ENCODE measurements around the gene ODR4. TPM values are rescaled to one million over a fixed set of nuclear protein-coding genes. Genes with fewer than 3 reads are reported as not detected.
"Not testable (repeated sequence)": the region's sequence is repeated elsewhere in the genome, so short reads cannot be mapped to it uniquely, and the experiment has no call there.

Gene ODR4
- total RNA-seq, 1 experiment from 2014 or later = 19.2 TPM

- H3K27ac ChIP-seq; H3K4me3 ChIP-seq; H3K9me3 ChIP-seq (replicated peaks); H3K4me1 ChIP-seq (replicated peaks); DNase-seq (ENCODE audit: low read depth in 1 of 2, low spot score in 2 of 2); H3K27me3 ChIP-seq (replicated peaks): not testable (repeated sequence)
- H3K36me3 ChIP-seq = peaks cover 67% of the 10 kb centered on the region
Observed at GRCh38 chr1:186401446-186401845, 25.8 kb downstream of the ODR4 start.

GRCh38 chr1:186403632-186404031, 28.0 kb downstream of the ODR4 start:
- Histone ChIP-seq H3K9me3 (replicated peaks) (no peaks in the 10 kb centered on the region), H3K4me3 (no peak overlapping the region), H3K36me3 (peaks cover 68% of the 10 kb centered on the region), H3K27ac (no peak overlapping the region), H3K27me3 (replicated peaks) (no peaks in the 10 kb centered on the region), H3K4me1 (replicated peaks) (no peaks in the 10 kb centered on the region)
- DNase-seq (ENCODE audit: low read depth in 1 of 2, low spot score in 2 of 2) = no peak

GRCh38 chr1:186404454-186405051, 28.9 kb downstream of the ODR4 start:
- peaks cover 65% of the 10 kb centered on the region for H3K36me3 ChIP-seq

GRCh38 chr1:186409091-186409490, 33.5 kb downstream of the ODR4 start:
- Histone ChIP-seq H3K4me1 (replicated peaks) (no peaks in the 10 kb centered on the region), H3K27ac (no peak overlapping the region), H3K4me3 (no peak overlapping the region), H3K27me3 (replicated peaks) (no peaks in the 10 kb centered on the region), H3K9me3 (replicated peaks) (no peaks in the 10 kb centered on the region), H3K36me3 (peaks cover 61% of the 10 kb centered on the region)
- no peak for DNase-seq (ENCODE audit: low read depth in 1 of 2, low spot score in 2 of 2)

More at GRCh38 chr1:186404454-186405051, 28.9 kb downstream of the ODR4 start:
- Histone ChIP-seq H3K4me1 (replicated peaks) (no peaks in the 10 kb centered on the region), H3K27ac (no peak overlapping the region), H3K27me3 (replicated peaks) (no peaks in the 10 kb centered on the region), H3K4me3 (no peak overlapping the region), H3K9me3 (replicated peaks) (no peaks in the 10 kb centered on the region)
- no peak for DNase-seq (ENCODE audit: low read depth in 1 of 2, low spot score in 2 of 2)

GRCh38 chr1:186413319-186413718, 37.7 kb downstream of the ODR4 start:
- H3K4me3 ChIP-seq = no peak overlapping the region
- H3K4me1 ChIP-seq (replicated peaks) = no peaks in the 10 kb centered on the region; the same call in 1 of the 2 replicates
- H3K27ac ChIP-seq = no peak overlapping the region
- no peak for DNase-seq (ENCODE audit: low read depth in 1 of 2, low spot score in 2 of 2)
- H3K27me3 ChIP-seq (replicated peaks) = no peaks in the 10 kb centered on the region
- peaks cover 31% of the 10 kb centered on the region for H3K36me3 ChIP-seq
- H3K9me3 ChIP-seq (replicated peaks) = no peaks in the 10 kb centered on the region

- no peak for DNase-seq (ENCODE audit: low read depth in 1 of 2, low spot score in 2 of 2)
Observed at GRCh38 chr1:186418503-186418902, 42.9 kb downstream of the ODR4 start.

GRCh38 chr1:186420311-186420710, 44.7 kb downstream of the ODR4 start:
- no peaks in the 10 kb centered on the region for H3K9me3 ChIP-seq (replicated peaks)
- no peak for DNase-seq (ENCODE audit: low read depth in 1 of 2, low spot score in 2 of 2)

More at GRCh38 chr1:186418503-186418902, 42.9 kb downstream of the ODR4 start:
- no peak overlapping the region for H3K27ac ChIP-seq
- no peaks in the 10 kb centered on the region; the same call in 1 of the 2 replicates for H3K4me1 ChIP-seq (replicated peaks)
- no peaks in the 10 kb centered on the region for H3K27me3 ChIP-seq (replicated peaks)
- H3K36me3 ChIP-seq = peaks cover 16% of the 10 kb centered on the region
- H3K4me3 ChIP-seq = no peak overlapping the region
- H3K9me3 ChIP-seq (replicated peaks) = no peaks in the 10 kb centered on the region

GRCh38 chr1:186420923-186421322, 45.3 kb downstream of the ODR4 start:
- Histone ChIP-seq H3K9me3 (replicated peaks) (no peaks in the 10 kb centered on the region), H3K36me3 (peaks cover 14% of the 10 kb centered on the region), H3K4me3 (no peak overlapping the region), H3K27ac (no peak overlapping the region), H3K4me1 (replicated peaks) (no peaks in the 10 kb centered on the region; the same call in 1 of the 2 replicates), H3K27me3 (replicated peaks) (no peaks in the 10 kb centered on the region)
- DNase-seq (ENCODE audit: low read depth in 1 of 2, low spot score in 2 of 2) = no peak

More at GRCh38 chr1:186420311-186420710, 44.7 kb downstream of the ODR4 start:
- no peak overlapping the region for H3K4me3 ChIP-seq
- peaks cover 16% of the 10 kb centered on the region for H3K36me3 ChIP-seq
- no peak overlapping the region for H3K27ac ChIP-seq
- H3K4me1 ChIP-seq (replicated peaks) = no peaks in the 10 kb centered on the region; the same call in 1 of the 2 replicates
- no peaks in the 10 kb centered on the region for H3K27me3 ChIP-seq (replicated peaks)

- H3K4me3 ChIP-seq = no peak overlapping the region
- no peaks in the 10 kb centered on the region for H3K9me3 ChIP-seq (replicated peaks)
- H3K27me3 ChIP-seq (replicated peaks) = no peaks in the 10 kb centered on the region
- H3K36me3 ChIP-seq = peaks cover 14% of the 10 kb centered on the region
- no peaks in the 10 kb centered on the region; the same call in 1 of the 2 replicates for H3K4me1 ChIP-seq (replicated peaks)
- no peak for DNase-seq (ENCODE audit: low read depth in 1 of 2, low spot score in 2 of 2)
- H3K27ac ChIP-seq = no peak overlapping the region
Observed at GRCh38 chr1:186421446-186421845, 45.8 kb downstream of the ODR4 start.

- Histone ChIP-seq H3K4me3 (no peak overlapping the region), H3K4me1 (replicated peaks) (no peaks in the 10 kb centered on the region; the same call in 1 of the 2 replicates), H3K36me3 (peaks cover 1% of the 10 kb centered on the region), H3K27ac (no peak overlapping the region), H3K27me3 (replicated peaks) (no peaks in the 10 kb centered on the region), H3K9me3 (replicated peaks) (no peaks in the 10 kb centered on the region)
- no peak for DNase-seq (ENCODE audit: low read depth in 1 of 2, low spot score in 2 of 2)
Observed at GRCh38 chr1:186424539-186424938, 48.9 kb downstream of the ODR4 start.

GRCh38 chr1:186426118-186426517, 50.5 kb downstream of the ODR4 start:
- Histone ChIP-seq H3K9me3 (replicated peaks) (no peaks in the 10 kb centered on the region), H3K27me3 (replicated peaks) (no peaks in the 10 kb centered on the region), H3K4me1 (replicated peaks) (no peaks in the 10 kb centered on the region), H3K27ac (no peak overlapping the region), H3K36me3 (no peaks in the 10 kb centered on the region), H3K4me3 (no peak overlapping the region)
- no peak for DNase-seq (ENCODE audit: low read depth in 1 of 2, low spot score in 2 of 2)

GRCh38 chr1:186429017-186429416, 53.4 kb downstream of the ODR4 start:
- Histone ChIP-seq H3K9me3 (replicated peaks) (no peaks in the 10 kb centered on the region), H3K4me1 (replicated peaks) (no peaks in the 10 kb centered on the region), H3K27ac (no peak overlapping the region), H3K36me3 (no peaks in the 10 kb centered on the region), H3K4me3 (no peak overlapping the region), H3K27me3 (replicated peaks) (no peaks in the 10 kb centered on the region)
- DNase-seq (ENCODE audit: low read depth in 1 of 2, low spot score in 2 of 2) = no peak

GRCh38 chr1:186435336-186435735, 59.7 kb downstream of the ODR4 start:
- Histone ChIP-seq H3K4me3 (no peak overlapping the region), H3K27me3 (replicated peaks) (no peaks in the 10 kb centered on the region), H3K4me1 (replicated peaks) (no peaks in the 10 kb centered on the region), H3K27ac (no peak overlapping the region), H3K9me3 (replicated peaks) (no peaks in the 10 kb centered on the region), H3K36me3 (no peaks in the 10 kb centered on the region)
- DNase-seq (ENCODE audit: low read depth in 1 of 2, low spot score in 2 of 2) = no peak

- Histone ChIP-seq H3K4me3 (no peak overlapping the region), H3K27me3 (replicated peaks) (no peaks in the 10 kb centered on the region), H3K4me1 (replicated peaks) (no peaks in the 10 kb centered on the region; the same call in 1 of the 2 replicates), H3K27ac (no peak overlapping the region), H3K9me3 (replicated peaks) (no peaks in the 10 kb centered on the region), H3K36me3 (no peaks in the 10 kb centered on the region)
- no peak for DNase-seq (ENCODE audit: low read depth in 1 of 2, low spot score in 2 of 2)
Observed at GRCh38 chr1:186438567-186438966, 62.9 kb downstream of the ODR4 start.

- Histone ChIP-seq H3K4me1 (replicated peaks) (no peaks in the 10 kb centered on the region; the same call in 1 of the 2 replicates), H3K9me3 (replicated peaks) (no peaks in the 10 kb centered on the region), H3K36me3 (no peaks in the 10 kb centered on the region), H3K27me3 (replicated peaks) (no peaks in the 10 kb centered on the region), H3K4me3 (no peak overlapping the region), H3K27ac (no peak overlapping the region)
- DNase-seq (ENCODE audit: low read depth in 1 of 2, low spot score in 2 of 2) = no peak
Observed at GRCh38 chr1:186440584-186440983, 64.9 kb downstream of the ODR4 start.

Measured in SJSA1 (cell line).